Central memory CD4-positive, alpha-beta T cell (primary cell): Measurements from ENCODE around the gene AQP3.
"Not testable (repeated sequence)": the region's sequence is repeated elsewhere in the genome, so short reads cannot be mapped to it uniquely, and the experiment has no call there.

Experiments
- DNase-seq: peaks from one replicate; pipeline ENCODE4 v3.0.0; 2022
- total RNA-seq, 3 experiments: gene quantifications; one replicate each; lab custom pipeline; 2026; lab: John Stamatoyannopoulos, UW

AQP3 gene
- total RNA-seq: 4.9 to 163 (median 97.0) reads per million in 3 experiments

DNA sequence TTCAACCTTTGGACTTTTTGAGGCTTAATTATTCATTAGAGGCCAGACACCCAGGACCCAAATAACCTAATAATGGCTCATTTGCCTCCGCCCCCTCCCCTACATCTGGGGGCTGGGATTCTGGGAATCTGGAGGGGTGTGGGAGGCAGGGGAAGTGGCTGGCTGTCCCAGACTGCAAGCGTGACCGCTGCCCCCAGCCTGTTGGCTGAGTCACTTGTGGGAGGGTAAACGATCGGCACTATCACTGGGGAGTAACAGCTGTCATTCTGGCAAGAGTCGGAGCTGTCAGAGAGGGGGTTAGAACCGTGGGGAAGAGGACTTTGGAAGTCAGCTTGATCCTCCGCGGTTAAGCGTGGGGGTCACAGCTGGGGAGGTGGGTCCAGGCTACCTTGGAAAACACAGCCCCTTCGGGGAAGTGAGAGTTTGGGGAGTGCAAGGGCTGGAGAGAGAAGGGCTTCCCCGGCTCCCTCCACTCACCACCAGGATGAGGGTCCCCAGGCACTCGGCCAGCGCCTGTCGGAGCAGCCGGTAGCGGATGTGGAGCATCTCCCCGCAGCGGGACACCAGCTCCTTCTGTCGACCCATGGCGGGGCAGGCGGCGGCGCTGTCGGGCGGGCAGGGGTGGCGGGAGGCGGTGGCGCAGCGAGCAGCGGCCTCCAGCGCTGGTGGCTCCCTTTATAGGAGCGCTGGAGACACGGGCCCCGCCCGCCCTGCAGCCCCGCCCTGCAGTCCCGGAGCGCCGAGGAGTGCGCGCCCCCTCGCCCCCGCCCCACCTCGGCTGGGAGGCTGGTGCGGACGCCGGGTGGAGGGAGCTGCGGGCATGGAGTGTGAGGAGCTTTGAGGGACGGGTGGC is at the start of gene AQP3:
Gene AQP3 (minus strand): TSS at position 648 of the 853 bp plus-strand sequence. CDS start 63 bp downstream, at position 585.
- peak; percentile 74 for DNase-seq

DNA sequence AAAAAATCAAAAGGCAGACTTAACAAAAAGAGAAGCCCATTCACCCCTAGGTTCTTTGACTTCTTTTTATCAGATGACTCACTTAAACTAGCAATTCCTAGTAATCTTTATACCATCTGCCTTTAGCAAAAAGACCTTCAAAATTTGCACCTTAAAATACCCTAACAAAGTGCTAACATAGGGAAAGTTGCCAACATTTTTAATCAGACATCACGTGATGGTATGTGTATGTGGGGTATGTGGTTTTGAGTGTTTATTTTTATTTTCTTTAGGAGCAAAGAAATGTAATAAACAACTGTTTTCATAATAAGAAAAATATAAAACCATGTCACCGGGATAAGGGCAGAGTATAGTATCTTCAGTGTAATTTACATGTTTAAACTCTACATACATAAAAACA is 46.4 kb upstream of the AQP3 start:
- DNase-seq: not testable (repeated sequence)

DNA sequence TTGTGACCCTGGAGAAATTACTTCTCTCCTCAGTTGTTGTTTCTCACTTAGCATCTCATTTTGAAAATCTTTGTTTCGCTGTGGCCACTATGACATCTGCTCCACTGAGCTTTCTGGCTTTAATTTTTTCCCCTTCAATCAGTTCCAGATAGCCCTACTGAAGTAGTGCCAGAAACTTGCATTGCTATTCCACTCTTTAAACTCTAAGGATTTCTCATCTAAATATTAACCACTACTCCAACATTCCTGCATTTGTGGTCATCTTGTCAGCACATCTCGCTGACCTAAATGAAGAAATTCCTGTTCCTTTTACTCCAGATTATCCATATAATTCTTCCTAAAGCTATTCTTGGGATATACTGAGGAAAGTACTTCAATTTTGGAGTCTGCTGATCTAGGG is 41.7 kb upstream of the AQP3 start:
- no peak for DNase-seq

GRCh38 chr9:33485312-33485711 is 37.9 kb upstream of the AQP3 start:
- not testable (repeated sequence) for DNase-seq

DNA sequence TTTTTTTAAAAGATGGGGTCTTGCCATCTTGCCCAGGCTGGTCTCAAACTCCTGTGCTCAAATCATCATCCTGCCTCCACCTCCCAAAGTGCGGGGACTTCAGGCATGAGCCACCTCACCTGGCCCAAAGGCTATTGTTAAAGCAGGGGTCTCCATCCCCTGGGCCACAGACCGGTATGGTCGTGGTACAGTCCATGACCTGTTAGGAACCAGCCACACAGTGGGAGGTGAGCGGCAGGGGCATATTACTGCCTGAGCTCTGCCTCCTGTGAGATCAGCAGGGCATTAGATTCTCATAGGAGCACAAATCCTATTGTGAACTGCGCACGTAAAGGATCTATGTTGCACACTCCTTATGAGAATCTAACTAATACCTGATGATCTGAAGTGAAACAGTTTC is 33.6 kb upstream of the AQP3 start:
- no peak for DNase-seq

GRCh38 chr9:33480106-33480505 is 32.7 kb upstream of the AQP3 start:
- DNase-seq: no peak

DNA sequence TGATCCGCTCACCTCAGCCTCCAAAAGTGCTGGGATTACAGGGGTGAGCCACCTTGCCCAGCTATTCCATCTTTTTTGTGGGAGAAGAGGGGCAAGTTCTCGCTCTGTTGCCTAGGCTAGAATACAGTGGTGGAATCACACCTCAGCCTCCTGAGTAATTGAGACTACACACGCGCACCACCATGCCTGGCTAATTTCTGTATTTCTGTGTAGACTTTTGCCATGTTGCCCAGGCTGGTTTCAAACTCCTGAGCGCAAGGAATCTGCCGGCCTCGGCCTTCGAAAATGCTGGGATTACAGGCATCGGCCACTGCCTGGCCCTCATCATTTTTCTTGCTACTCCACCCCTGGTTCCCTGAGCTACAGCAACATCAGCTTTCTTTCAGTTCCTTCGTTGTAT is 29.1 kb upstream of the AQP3 start:
- DNase-seq: no peak

- no peak for DNase-seq
These were observed 28.0 kb upstream of the AQP3 start for GRCh38 chr9:33475357-33475756.

GRCh38 chr9:33473643-33474352 is 26.4 kb upstream of the AQP3 start, which contains the start of gene NOL6:
Gene NOL6, minus strand, starts transcription at chr9:33473924. Its CDS starts 82 bp downstream, at chr9:33473842.
- DNase-seq: peak; percentile 98

- no peak for DNase-seq
These were observed 25.7 kb upstream of the AQP3 start for GRCh38 chr9:33472881-33473615.

DNA sequence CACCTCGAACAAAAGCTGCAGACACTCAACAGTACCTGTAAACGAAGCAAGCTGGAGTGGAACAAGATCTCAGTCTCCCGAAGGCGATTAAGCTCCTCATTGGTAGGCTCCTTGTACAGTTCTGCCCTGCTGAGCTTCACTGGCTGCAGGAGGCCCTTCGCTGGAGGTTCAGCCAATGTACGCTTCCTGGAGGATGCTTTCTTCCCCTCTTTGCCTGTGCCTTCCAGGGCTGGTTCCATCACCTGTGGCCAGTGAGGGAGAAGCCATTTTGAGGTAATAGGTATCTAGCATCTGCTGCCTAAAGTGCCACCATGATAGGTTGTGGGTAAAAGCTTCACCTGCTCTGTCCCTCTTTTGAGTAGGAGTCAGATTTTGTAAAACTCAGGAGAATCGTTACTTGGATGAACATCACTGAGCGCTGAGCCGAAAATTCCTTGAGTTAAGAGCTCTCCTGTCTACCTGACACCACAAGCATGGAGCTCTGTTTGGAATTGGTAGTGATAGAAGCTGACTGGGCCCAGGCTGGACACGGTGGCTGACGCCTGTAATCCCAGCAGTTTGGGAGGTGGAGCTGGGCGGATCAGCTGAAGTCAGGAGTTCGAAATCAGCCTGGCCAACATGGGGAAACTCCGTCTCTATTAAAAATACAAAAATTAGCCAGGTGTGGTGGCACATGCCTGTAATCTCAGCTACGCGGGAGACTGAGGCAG is 24.9 kb upstream of the AQP3 start:
- no peak for DNase-seq

DNA sequence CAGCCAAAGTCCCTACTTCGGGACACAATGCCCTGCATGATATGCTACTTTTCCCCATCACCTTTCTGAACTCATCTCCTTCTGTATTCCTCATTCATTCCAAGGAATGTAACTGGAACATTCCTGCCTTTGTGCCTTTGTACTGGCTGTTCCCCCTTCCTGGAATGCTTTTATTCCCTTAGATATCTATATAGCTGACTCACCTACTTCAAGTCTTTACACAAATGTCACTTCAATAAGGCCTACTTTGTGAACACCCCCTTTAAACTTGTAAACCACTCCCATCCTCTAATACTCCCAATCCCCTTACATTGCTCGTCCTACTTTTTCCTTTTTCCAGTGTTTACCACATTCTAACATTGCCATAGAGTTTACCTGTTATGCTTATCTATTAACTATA is 24.0 kb upstream of the AQP3 start:
- DNase-seq: no peak

DNA sequence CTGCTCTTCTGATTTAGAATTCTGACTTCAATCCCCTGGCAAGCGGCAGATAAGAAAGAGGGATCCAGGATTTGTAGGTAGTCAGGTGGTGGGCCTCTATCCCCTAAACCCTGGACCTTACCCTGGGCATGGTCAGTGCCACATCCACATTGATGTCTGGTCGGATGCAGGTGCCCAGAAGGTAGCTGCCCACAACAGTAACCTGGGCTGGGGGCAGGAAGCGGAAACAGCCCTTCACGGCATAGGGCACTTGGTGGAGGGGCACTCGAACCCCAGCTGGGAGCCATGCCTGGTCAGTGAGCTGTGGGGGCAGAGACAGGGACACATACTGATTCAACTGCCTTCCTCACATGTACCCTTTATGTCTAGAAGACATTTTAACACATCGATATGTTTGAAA is 22.5 kb upstream of the AQP3 start:
- no peak for DNase-seq

DNA sequence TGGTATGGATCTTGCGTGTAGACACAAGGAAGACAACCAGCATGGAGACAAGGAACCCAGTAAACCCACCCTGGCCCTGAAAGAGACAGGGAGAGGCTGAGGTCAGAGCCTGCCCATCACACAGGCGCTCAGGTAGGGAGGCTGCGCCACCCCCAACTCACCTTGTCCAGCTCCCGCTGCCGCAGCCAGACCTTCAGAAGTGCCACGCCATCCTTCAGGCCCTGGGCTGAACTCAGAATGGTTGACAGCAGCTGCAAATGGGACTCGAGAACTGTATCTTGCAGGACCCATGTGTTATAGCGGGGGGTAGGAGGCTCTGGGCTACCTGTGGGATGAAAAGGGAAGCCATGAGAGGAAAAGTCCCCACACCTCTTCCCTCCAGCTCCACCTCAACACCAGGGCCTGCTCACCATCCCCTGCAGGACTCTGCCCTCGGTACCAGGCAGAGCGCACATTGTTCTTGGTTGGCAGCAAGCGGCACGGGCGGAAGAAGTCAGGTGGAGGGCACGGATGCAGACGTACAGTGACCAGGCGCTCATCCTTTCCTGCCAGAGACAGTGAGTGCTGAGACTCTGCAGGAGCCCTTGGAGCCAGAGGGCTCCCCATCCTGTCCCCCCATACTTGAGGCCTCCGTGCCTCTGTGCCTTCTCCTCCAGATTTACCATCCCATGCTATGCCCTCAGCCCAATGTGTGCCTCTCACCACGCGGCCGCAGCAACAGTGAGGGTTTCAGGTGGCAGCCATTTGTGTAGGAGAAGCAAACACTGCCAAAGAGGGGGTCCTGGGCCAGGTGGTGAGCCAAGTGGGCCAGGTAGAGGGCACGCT is 21.6 kb upstream of the AQP3 start:
- DNase-seq: no peak

DNA sequence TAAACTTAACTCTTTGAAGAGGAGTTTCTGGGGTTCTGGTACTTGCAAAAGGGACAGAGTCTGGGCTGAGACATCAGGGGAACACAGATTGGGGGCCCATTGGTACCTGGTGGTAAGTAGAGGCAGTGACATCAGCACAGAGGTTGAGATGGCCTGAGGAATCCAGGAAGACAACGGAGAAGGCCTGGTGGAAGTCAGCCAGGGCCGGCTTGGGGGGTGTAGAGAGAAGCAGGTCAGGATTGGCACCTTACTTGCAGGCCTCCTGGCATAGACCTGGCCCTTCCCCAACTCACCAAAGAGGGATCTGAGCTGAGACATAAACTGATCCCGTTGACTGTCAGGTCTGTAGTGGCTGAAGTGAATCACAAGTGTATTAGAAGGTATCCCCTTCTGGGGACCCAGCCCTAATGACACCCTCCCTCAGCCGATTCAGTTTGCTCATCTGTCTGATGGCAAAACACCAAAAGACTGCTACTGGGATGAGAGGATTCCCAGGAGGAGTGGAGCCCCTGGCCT is 20.9 kb upstream of the AQP3 start:
- DNase-seq: no peak

DNA sequence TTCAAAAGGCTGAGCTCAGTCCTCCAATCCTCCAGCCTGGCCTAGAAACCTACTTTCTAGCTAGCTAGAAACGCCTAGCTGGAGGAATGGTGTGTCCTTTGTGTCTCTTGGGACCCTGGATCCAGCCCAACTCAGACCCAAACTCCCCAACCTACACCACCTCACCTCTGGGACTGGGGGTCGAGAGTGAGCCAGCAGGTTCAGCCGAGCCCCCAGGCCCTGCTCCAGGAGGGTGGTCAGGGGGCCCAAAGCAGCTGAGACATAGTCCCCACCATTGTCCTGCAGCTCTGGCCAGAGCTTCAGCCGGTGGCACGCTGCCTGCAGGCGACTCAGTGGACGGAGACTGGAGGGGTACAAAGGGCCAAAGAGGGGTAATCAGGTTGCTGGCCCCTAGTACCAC is 20.1 kb upstream of the AQP3 start:
- DNase-seq: no peak

GRCh38 chr9:33466565-33467495 is 19.4 kb upstream of the AQP3 start:
- peak; percentile 54 for DNase-seq

DNA sequence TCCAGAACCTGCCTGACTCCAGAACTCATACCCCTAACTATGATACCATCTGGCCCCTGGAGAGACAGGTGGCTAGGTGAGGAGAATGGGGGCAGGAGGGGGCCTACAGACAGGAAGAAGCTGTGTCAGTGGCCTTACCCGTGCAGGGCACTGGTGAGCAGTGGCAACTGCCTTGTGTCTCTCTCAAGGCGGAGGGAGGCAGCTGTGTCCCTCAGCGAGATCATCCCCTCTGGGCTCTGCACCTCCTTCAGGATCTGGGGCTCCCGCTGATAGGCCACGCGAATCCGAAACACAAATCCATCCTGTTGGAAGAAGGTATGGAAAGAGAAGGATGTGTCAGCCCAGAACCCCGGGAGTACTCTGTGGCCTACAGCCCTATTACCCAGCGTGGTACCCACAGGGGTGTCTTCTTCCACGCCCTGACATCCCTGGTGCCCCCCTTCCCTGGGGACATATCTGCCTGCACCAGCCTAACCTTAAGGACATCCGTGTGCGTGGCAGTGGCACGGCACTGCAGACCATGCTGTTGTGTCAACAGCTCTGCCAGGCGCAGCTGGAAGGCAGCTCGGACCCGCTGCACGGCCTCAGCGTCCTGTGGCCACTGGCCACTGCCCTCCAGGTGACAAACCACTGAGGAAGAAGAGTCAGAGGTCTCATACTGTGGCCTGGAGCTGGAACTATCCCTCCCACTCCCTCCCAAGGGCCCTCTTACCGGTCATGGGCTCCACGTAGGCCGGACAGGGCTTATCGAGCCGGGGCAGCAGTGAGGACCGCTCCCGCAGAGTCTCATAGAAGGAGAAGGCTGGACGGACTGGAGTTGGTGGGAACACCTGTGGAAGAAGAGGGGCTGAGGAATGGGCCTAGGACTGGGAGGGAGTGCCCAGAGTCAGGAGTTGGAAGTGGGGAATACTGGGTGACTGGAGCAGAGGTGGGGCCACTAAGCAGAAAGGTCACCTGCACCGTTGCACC is 18.5 kb upstream of the AQP3 start:
- DNase-seq: no peak

DNA sequence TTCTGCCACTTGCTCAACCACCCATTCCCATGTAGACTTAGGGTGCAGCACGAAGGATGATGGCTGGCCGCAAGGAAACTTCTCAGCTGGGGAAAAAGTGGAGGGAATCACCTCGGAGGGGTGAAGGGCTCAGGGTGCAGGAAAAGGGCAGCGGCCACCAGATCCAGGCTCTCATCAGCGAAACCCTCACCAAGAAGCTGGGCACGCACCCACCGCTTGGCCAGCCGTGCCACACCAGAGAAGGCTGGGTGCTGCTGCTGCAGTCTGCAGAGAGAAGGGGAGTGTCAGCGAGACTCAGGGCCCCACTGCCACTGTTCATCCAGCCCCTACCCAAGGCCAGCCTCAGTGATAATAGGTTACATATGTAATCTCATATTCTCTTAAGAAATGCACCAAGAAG is 17.7 kb upstream of the AQP3 start:
- DNase-seq: no peak
